Activated CD8-positive, alpha-beta memory T cell treated with anti-CD3 and anti-CD28 coated beads, Interleukin-2, amount 10 ng/mL, durations not matched to agents 7 days and 5 days (primary cell): Measurements from ENCODE around the gene DHX40. TPM values are rescaled to one million over a fixed set of nuclear protein-coding genes. Genes with fewer than 3 reads are reported as not detected.
"Not testable (repeated sequence)": the region's sequence is repeated elsewhere in the genome, so short reads cannot be mapped to it uniquely, and the experiment has no call there.

Source experiments
- ATAC-seq: fragments of 150-1000 bp; cut with Tn5 transposase; one replicate; pipeline ENCODE4 v1.10.0; 2021; ENCODE audit warnings: moderate library complexity
- CTCF ChIA-PET: fragments of 350-600 bp; sonication (Branson Sonifier 250); formaldehyde crosslinking; loops from one replicate; lab custom pipeline; 2021; ENCODE audit warnings: antibody characterized with exemption; lab: Charles Lee
- DNase-seq: peaks from one replicate; pipeline ENCODE4 v3.0.0-alpha.2; 2020
- H3K27ac Mint-ChIP-seq: one replicate; pipeline ENCODE4 v1.8.0; 2021; ENCODE audit warnings: mild to moderate bottlenecking, mixed read lengths
- H3K27me3 Mint-ChIP-seq: one replicate; pipeline ENCODE4 v1.8.0; 2021; ENCODE audit warnings: mixed read lengths
- H3K36me3 Mint-ChIP-seq: one replicate; pipeline ENCODE4 v1.8.0; 2021; ENCODE audit warnings: mild to moderate bottlenecking, mixed read lengths
- H3K4me1 Mint-ChIP-seq: one replicate; pipeline ENCODE4 v1.8.0; 2021; ENCODE audit warnings: mixed read lengths
- H3K4me3 Mint-ChIP-seq: one replicate; pipeline ENCODE4 v1.8.0; 2021; ENCODE audit warnings: mild to moderate bottlenecking, moderate library complexity, mixed read lengths
- H3K9me3 Mint-ChIP-seq: one replicate; pipeline ENCODE4 v1.8.0; 2022; ENCODE audit warnings: low read depth, mixed read lengths
- total RNA-seq, 2 experiments: library from RNA; stranded (reverse); gene quantifications; one replicate each; pipeline ENCODE4 v1.2.3, GENCODE V29; 2021

The DHX40 gene
- total RNA-seq, result 10 to 100 TPM; 17.1 to 18.0 TPM

GRCh38 chr17:59565171-59565958, at the start of gene DHX40:
DHX40 (plus strand) TSS chr17:59565610; CDS start chr17:59565672, 62 bp downstream.
- peak within 1 kb of the TSS; percentile 99 for H3K27ac Mint-ChIP-seq
- H3K4me1 Mint-ChIP-seq, result peaks cover 30% of the 10 kb centered on the region
- ATAC-seq, result peak; percentile 92
- peak within 1 kb of the TSS; percentile 99 for H3K4me3 Mint-ChIP-seq
- H3K36me3 Mint-ChIP-seq, result peaks cover 3% of the 10 kb centered on the region
- peak; percentile 97 for DNase-seq
- CTCF ChIA-PET, result interaction anchor here (1.0 to 2.3 kb wide), 5 partner anchors 54 to 254 kb away, joined by 3 to 9 read pairs (median 4); no protein-coding TSS in a partner anchor
- no peaks in the 10 kb centered on the region for H3K9me3 Mint-ChIP-seq
- no peaks in the 10 kb centered on the region for H3K27me3 Mint-ChIP-seq

- H3K36me3 Mint-ChIP-seq, result no peaks in the 10 kb centered on the region
- no peak for ATAC-seq
- H3K4me3 Mint-ChIP-seq, result no peak overlapping the region
- H3K9me3 Mint-ChIP-seq, result no peaks in the 10 kb centered on the region
- H3K4me1 Mint-ChIP-seq, result peaks cover 2% of the 10 kb centered on the region
- peaks cover 16% of the 10 kb centered on the region for H3K27me3 Mint-ChIP-seq
- CTCF ChIA-PET, result interaction anchor here (1.6 kb wide), 1 partner anchor 20 kb away, joined by 3 read pairs; no protein-coding TSS in a partner anchor
- no peak overlapping the region for H3K27ac Mint-ChIP-seq
- no peak for DNase-seq
Measured at GRCh38 chr17:59516451-59516850, 49.0 kb upstream of the DHX40 start.

- Mint-ChIP-seq H3K4me1 (peaks cover 6% of the 10 kb centered on the region), H3K4me3 (no peak overlapping the region), H3K27me3 (peaks cover 20% of the 10 kb centered on the region), H3K36me3 (no peaks in the 10 kb centered on the region), H3K9me3 (no peaks in the 10 kb centered on the region), H3K27ac (no peak overlapping the region)
- no peak for DNase-seq
- ATAC-seq, result no peak
- CTCF ChIA-PET, result interaction anchor here (0.9 to 1.8 kb wide), 4 partner anchors 12 to 340 kb away, joined by 3 to 4 read pairs (median 3); no protein-coding TSS in a partner anchor
Measured at GRCh38 chr17:59519132-59519531, 46.3 kb upstream of the DHX40 start.

GRCh38 chr17:59520251-59520650, 45.2 kb upstream of the DHX40 start:
- CTCF ChIA-PET, result interaction anchor here (1.2 to 3.3 kb wide), 5 partner anchors 11 to 209 kb away, joined by 3 to 19 read pairs (median 4); no protein-coding TSS in a partner anchor
- DNase-seq (no peak), ATAC-seq (no peak)
- no peak overlapping the region for H3K27ac Mint-ChIP-seq
- peaks cover 6% of the 10 kb centered on the region for H3K4me1 Mint-ChIP-seq
- H3K9me3 Mint-ChIP-seq, result no peaks in the 10 kb centered on the region
- no peaks in the 10 kb centered on the region for H3K36me3 Mint-ChIP-seq
- no peak overlapping the region for H3K4me3 Mint-ChIP-seq
- peaks cover 22% of the 10 kb centered on the region for H3K27me3 Mint-ChIP-seq

- Mint-ChIP-seq H3K36me3 (no peaks in the 10 kb centered on the region), H3K4me1 (peaks cover 6% of the 10 kb centered on the region), H3K4me3 (no peak overlapping the region), H3K27me3 (peaks cover 33% of the 10 kb centered on the region), H3K9me3 (no peaks in the 10 kb centered on the region), H3K27ac (no peak overlapping the region)
- CTCF ChIA-PET, result interaction anchor here (0.6 to 3.3 kb wide), 19 partner anchors 9 to 531 kb away, joined by 3 to 19 read pairs (median 4); no protein-coding TSS in a partner anchor
- DNase-seq (peak; percentile 64), ATAC-seq (peak; percentile 57)
Measured at GRCh38 chr17:59521465-59522126, 43.8 kb upstream of the DHX40 start.

GRCh38 chr17:59524930-59525329, 40.5 kb upstream of the DHX40 start:
- not testable (repeated sequence) for H3K4me1 Mint-ChIP-seq, H3K9me3 Mint-ChIP-seq, H3K27ac Mint-ChIP-seq, DNase-seq, H3K36me3 Mint-ChIP-seq, ATAC-seq, H3K4me3 Mint-ChIP-seq
- CTCF ChIA-PET, result interaction anchor here (1.4 kb wide), 1 partner anchor 195 kb away, joined by 3 read pairs; no protein-coding TSS in a partner anchor
- H3K27me3 Mint-ChIP-seq, result peaks cover 47% of the 10 kb centered on the region

- CTCF ChIA-PET, result interaction anchor here (1.4 kb wide), 1 partner anchor 196 kb away, joined by 3 read pairs; no protein-coding TSS in a partner anchor
Measured at GRCh38 chr17:59525668-59526067, 39.7 kb upstream of the DHX40 start.

GRCh38 chr17:59526451-59526850, 39.0 kb upstream of the DHX40 start:
- H3K27me3 Mint-ChIP-seq, result peaks cover 38% of the 10 kb centered on the region
- H3K9me3 Mint-ChIP-seq, result no peaks in the 10 kb centered on the region
- H3K4me3 Mint-ChIP-seq, result no peak overlapping the region
- peaks cover 4% of the 10 kb centered on the region for H3K4me1 Mint-ChIP-seq
- DNase-seq (no peak), ATAC-seq (no peak)
- no peak overlapping the region for H3K27ac Mint-ChIP-seq
- H3K36me3 Mint-ChIP-seq, result no peaks in the 10 kb centered on the region
- CTCF ChIA-PET, result interaction anchor here (0.8 kb wide), 1 partner anchor 74 kb away, joined by 3 read pairs; no protein-coding TSS in a partner anchor

More at GRCh38 chr17:59525668-59526067, 39.7 kb upstream of the DHX40 start:
- no peak for DNase-seq
- H3K4me3 Mint-ChIP-seq, result no peak overlapping the region
- H3K4me1 Mint-ChIP-seq, result peaks cover 6% of the 10 kb centered on the region
- no peaks in the 10 kb centered on the region for H3K9me3 Mint-ChIP-seq
- ATAC-seq, result no peak
- peaks cover 42% of the 10 kb centered on the region for H3K27me3 Mint-ChIP-seq
- no peaks in the 10 kb centered on the region for H3K36me3 Mint-ChIP-seq
- no peak overlapping the region for H3K27ac Mint-ChIP-seq

GRCh38 chr17:59527325-59527917, 38.0 kb upstream of the DHX40 start:
- CTCF ChIA-PET, result no interaction called here
- no peak for DNase-seq
- H3K9me3 Mint-ChIP-seq, result no peaks in the 10 kb centered on the region
- H3K4me3 Mint-ChIP-seq, result no peak overlapping the region
- H3K27ac Mint-ChIP-seq, result no peak overlapping the region
- no peaks in the 10 kb centered on the region for H3K4me1 Mint-ChIP-seq
- H3K27me3 Mint-ChIP-seq, result peaks cover 36% of the 10 kb centered on the region
- ATAC-seq, result no peak
- H3K36me3 Mint-ChIP-seq, result no peaks in the 10 kb centered on the region

- peaks cover 39% of the 10 kb centered on the region for H3K27me3 Mint-ChIP-seq
- no peak for DNase-seq
- no peaks in the 10 kb centered on the region for H3K4me1 Mint-ChIP-seq
- CTCF ChIA-PET, result no interaction called here
- no peaks in the 10 kb centered on the region for H3K9me3 Mint-ChIP-seq
- H3K36me3 Mint-ChIP-seq, result no peaks in the 10 kb centered on the region
- H3K27ac Mint-ChIP-seq, result no peak overlapping the region
- no peak overlapping the region for H3K4me3 Mint-ChIP-seq
- no peak for ATAC-seq
Measured at GRCh38 chr17:59527931-59528330, 37.5 kb upstream of the DHX40 start.

GRCh38 chr17:59530531-59530930, 34.9 kb upstream of the DHX40 start:
- ATAC-seq, result no peak
- no peaks in the 10 kb centered on the region for H3K9me3 Mint-ChIP-seq
- H3K27me3 Mint-ChIP-seq, result peaks cover 36% of the 10 kb centered on the region
- CTCF ChIA-PET, result interaction anchor here (0.6 to 1.7 kb wide), 2 partner anchors 8 to 31 kb away, joined by 3 to 6 read pairs; no protein-coding TSS in a partner anchor
- H3K36me3 Mint-ChIP-seq, result no peaks in the 10 kb centered on the region
- H3K4me3 Mint-ChIP-seq, result no peak overlapping the region
- DNase-seq, result no peak
- peaks cover 2% of the 10 kb centered on the region for H3K4me1 Mint-ChIP-seq
- no peak overlapping the region for H3K27ac Mint-ChIP-seq

- Mint-ChIP-seq H3K36me3 (no peaks in the 10 kb centered on the region), H3K4me1 (peaks cover 2% of the 10 kb centered on the region), H3K27ac (no peak overlapping the region), H3K4me3 (no peak overlapping the region), H3K9me3 (no peaks in the 10 kb centered on the region), H3K27me3 (peaks cover 20% of the 10 kb centered on the region)
- DNase-seq, result no peak
- CTCF ChIA-PET, result interaction anchor here (0.7 kb wide), 1 partner anchor 15 kb away, joined by 3 read pairs; no protein-coding TSS in a partner anchor
- no peak for ATAC-seq
Measured at GRCh38 chr17:59533694-59534093, 31.7 kb upstream of the DHX40 start.

GRCh38 chr17:59534583-59534982, 30.8 kb upstream of the DHX40 start:
- H3K4me1 Mint-ChIP-seq, result peaks cover 2% of the 10 kb centered on the region
- no peak overlapping the region for H3K27ac Mint-ChIP-seq
- no peaks in the 10 kb centered on the region for H3K9me3 Mint-ChIP-seq
- H3K27me3 Mint-ChIP-seq, result peaks cover 21% of the 10 kb centered on the region
- DNase-seq (no peak), ATAC-seq (no peak)
- H3K4me3 Mint-ChIP-seq, result no peak overlapping the region
- H3K36me3 Mint-ChIP-seq, result no peaks in the 10 kb centered on the region
- CTCF ChIA-PET, result interaction anchor here (2.4 kb wide), 1 partner anchor 13 kb away, joined by 7 read pairs; no protein-coding TSS in a partner anchor
